Testis (tissue), 3 donors: Measurements from ENCODE around the gene PCSK6. TPM values are rescaled to one million over a fixed set of nuclear protein-coding genes. Genes with fewer than 3 reads are reported as not detected.

Experiments
- DNase-seq: peaks from one replicate; pipeline ENCODE4 v3.0.0-alpha.2; 2019
- H3K27ac ChIP-seq, 2 donors: fragments of 200-600 bp; sonication (generic); one replicate each; pipeline ENCODE4 v1.5.1; 2019
- H3K27me3 ChIP-seq: fragments of 200-600 bp; sonication (generic); one replicate; pipeline ENCODE4 v1.5.1; 2019
- H3K36me3 ChIP-seq: fragments of 200-600 bp; sonication (generic); one replicate; pipeline ENCODE4 v1.5.1; 2017; ENCODE audit warnings: low read depth; ENCODE audit errors: missing control alignments
- H3K4me1 ChIP-seq: fragments of 200-600 bp; sonication (generic); one replicate; pipeline ENCODE4 v1.5.1; 2019
- H3K4me3 ChIP-seq, 2 donors: fragments of 200-600 bp; sonication (generic); one replicate each; pipeline ENCODE4 v1.5.1; 2017 to 2019
- H3K9me3 ChIP-seq: fragments of 200-600 bp; sonication (generic); one replicate; pipeline ENCODE4 v1.5.1; 2017
- POLR2A ChIP-seq: fragments of 450-650 bp; IDR thresholded peaks from one replicate; pipeline ENCODE4 v1.6.1; 2017; ENCODE audit warnings: antibody characterized with exemption, mild to moderate bottlenecking, moderate library complexity
- WGBS, 2 donors: methylation state at CpG; one replicate each; pipeline ENCODE4 v1.1.5; 2018; 5-methylcytosine and 5-hydroxymethylcytosine counted together
- intact Hi-C: fragments of 100-400 bp; cut with DNase I; formaldehyde crosslinking; loops from one replicate; pipeline ENCODE4 v1.15.1; 2023; ENCODE audit warnings: low total_unique reads
- polyA plus RNA-seq: library from polyadenylated mRNA; stranded (reverse); fragments of 350-450 nt; fragmentation: Illumina TruSeq; extraction: RNeasy Lipid Tissue Mini Kit (QIAGEN cat#74804); gene quantifications from one replicate; pipeline ENCODE4 v1.2.3, GENCODE V29; 2014; ENCODE audit warnings: low read depth, low replicate concordance; ENCODE audit not compliant: insufficient read depth
- total RNA-seq, 2 donors: library from RNA; depleted of rRNA; stranded (reverse); fragments of >200 nt; gene quantifications; one replicate each; pipeline ENCODE4 v1.2.3, GENCODE V29; 2016
- TF ChIP-seq, protein P1 (sequence below), 3 experiments: fragments of 450-650 bp in 2 of 3; fragments of 200-600 bp in 1 of 3; sonication (generic) in 1 of 3; IDR thresholded peaks; one replicate each; pipeline ENCODE4 v1.5.1; 2016 to 2019; ENCODE audit warnings: antibody characterized with exemption in 3 of 3, mild to moderate bottlenecking in 2 of 3, moderate library complexity in 1 of 3

PCSK6 gene
- total and polyA plus RNA-seq, 3 donors from 2014 or later: 43.9 to 156 (median 95.4) TPM

DNA sequence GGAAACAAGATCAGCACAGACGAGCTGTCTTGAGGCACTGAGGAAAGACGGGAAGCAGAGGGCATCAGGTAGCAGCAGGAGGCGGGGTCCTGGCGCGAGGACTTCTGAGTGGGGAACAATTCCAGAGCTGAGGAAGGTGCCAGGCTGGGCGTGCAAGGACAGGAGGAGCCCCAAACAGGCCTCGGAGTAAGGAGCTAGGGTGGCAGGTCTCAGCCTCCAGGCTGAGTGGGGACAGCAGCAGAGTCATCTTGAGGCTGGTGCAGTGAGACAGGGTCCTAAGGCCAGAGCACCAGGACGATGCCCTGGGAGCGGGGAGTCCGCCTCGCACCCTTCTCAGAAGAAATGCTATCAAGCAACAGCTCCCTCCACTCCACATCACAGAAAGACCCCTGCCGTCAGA is 78.4 kb downstream of the PCSK6 start:
- H3K4me1 ChIP-seq: peaks cover 8% of the 10 kb centered on the region
- intact Hi-C loops: no loop called here
- no peaks in the 10 kb centered on the region for H3K36me3 ChIP-seq
- WGBS, 2 donors: 95% methylated on average over 11 to 12 of the region's 12 CpGs
- no peak overlapping the region for H3K27ac ChIP-seq
- TF ChIP-seq POLR2A: no peak
- TF ChIP-seq, protein P1, sequence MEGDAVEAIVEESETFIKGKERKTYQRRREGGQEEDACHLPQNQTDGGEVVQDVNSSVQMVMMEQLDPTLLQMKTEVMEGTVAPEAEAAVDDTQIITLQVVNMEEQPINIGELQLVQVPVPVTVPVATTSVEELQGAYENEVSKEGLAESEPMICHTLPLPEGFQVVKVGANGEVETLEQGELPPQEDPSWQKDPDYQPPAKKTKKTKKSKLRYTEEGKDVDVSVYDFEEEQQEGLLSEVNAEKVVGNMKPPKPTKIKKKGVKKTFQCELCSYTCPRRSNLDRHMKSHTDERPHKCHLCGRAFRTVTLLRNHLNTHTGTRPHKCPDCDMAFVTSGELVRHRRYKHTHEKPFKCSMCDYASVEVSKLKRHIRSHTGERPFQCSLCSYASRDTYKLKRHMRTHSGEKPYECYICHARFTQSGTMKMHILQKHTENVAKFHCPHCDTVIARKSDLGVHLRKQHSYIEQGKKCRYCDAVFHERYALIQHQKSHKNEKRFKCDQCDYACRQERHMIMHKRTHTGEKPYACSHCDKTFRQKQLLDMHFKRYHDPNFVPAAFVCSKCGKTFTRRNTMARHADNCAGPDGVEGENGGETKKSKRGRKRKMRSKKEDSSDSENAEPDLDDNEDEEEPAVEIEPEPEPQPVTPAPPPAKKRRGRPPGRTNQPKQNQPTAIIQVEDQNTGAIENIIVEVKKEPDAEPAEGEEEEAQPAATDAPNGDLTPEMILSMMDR (IDR thresholded peaks at IDR 0.05): no peak
- H3K27me3 ChIP-seq: no peaks in the 10 kb centered on the region
- H3K4me3 ChIP-seq: no peak overlapping the region
- no peak for DNase-seq
- no peaks in the 10 kb centered on the region for H3K9me3 ChIP-seq

DNA sequence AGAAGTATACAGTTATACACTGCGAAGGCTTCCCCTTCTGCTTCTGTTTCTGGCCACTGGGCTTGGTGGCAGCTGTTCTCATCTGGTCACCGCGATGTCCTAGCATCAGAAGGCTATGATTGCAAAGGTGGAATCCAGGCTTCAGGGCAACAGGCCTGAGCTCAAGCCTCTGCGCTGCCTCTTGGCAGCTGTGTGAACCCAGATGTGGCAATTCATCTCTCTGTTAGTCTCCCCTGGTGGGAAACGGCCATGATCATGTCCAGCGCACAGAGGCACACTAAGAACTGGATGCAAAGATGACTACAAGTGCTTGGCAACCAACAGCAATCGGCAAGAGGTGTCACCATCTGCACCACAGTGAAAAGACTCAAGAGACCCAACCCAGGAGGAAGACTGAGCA is 78.9 kb downstream of the PCSK6 start:
- DNase-seq: no peak
- intact Hi-C loops: no loop called here
- Histone ChIP-seq H3K27me3 (no peaks in the 10 kb centered on the region), H3K4me1 (peaks cover 13% of the 10 kb centered on the region), H3K36me3 (no peaks in the 10 kb centered on the region), H3K4me3 (no peak overlapping the region), H3K27ac (no peak overlapping the region), H3K9me3 (no peaks in the 10 kb centered on the region)
- WGBS, 2 donors: 92 to 94% methylated on average over 7 of the region's 7 CpGs
- no peak for TF ChIP-seq POLR2A
- TF ChIP-seq, protein P1 (IDR thresholded peaks at IDR 0.05): no peak

DNA sequence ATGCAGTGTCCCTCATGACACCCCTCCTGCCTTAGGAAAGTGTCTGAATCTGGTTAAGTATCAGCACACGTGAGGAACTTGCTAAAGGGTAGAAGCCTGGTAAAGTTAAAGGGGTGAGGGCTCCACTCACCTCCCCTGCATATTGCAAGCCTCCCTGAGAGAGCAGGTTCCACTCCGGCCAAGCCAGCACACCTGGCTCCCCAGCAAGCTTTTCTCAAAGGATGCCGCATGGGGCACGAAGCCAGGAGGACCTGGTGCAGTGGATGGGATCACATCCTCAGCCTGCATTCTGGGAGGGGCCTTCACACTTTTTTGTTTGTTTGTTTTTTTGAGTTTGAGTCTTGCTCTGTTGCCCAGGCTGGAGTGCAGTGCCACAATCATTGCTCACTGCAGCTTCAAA is 79.9 kb downstream of the PCSK6 start:
- WGBS, 2 donors: 88 to 99% methylated on average over 4 of the region's 4 CpGs
- H3K4me1 ChIP-seq: peaks cover 13% of the 10 kb centered on the region
- H3K36me3 ChIP-seq: no peaks in the 10 kb centered on the region
- no peaks in the 10 kb centered on the region for H3K27me3 ChIP-seq
- no peaks in the 10 kb centered on the region for H3K9me3 ChIP-seq
- TF ChIP-seq, protein P1 (IDR thresholded peaks at IDR 0.05): no peak
- TF ChIP-seq POLR2A: no peak
- H3K4me3 ChIP-seq: no peak overlapping the region
- intact Hi-C loops: no loop called here
- DNase-seq: no peak
- H3K27ac ChIP-seq: no peak overlapping the region

DNA sequence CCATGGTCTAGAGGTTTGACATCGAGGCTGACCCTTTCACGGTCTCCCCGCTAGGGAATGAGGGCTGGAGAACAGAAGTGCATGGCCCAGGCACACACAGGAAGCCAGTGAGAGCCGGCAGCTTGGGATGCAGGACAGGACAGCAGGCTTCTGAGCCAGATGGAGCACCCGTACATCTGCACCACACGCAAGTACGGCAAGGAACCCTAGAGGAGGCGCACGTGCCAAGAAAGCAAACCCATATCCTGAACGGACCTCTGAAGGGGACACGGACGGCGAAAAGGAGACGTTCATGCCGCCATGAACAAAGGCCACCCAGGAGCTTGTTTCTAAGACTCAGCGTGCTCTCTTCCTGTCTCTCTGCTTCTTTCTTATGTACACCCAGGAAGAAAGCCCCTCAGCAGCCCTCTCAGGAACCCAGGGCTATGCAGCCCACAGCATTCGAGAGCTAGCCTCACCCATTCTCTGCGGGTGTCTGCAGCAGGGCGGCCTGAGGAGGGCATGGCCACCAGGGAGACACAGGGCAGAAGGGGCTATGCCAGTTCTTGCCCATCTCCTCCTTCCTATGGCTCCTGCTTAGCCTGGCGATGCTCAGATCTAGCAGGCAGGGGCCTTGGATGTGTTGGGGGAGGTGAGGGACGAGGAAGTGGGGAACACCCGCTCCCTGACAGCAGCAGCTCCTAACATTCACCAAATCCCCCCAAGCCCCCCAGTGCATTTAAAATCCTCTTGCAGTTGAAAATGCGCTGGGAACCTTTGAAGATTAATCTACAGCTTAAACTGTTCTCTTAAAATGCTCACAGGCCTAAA is 81.3 kb downstream of the PCSK6 start:
- no peaks in the 10 kb centered on the region for H3K36me3 ChIP-seq
- no peaks in the 10 kb centered on the region for H3K27me3 ChIP-seq
- WGBS, 2 donors: 82 to 88% methylated on average over 18 to 23 of the region's 23 CpGs
- no peaks in the 10 kb centered on the region for H3K9me3 ChIP-seq
- DNase-seq: no peak
- no peak overlapping the region for H3K27ac ChIP-seq
- intact Hi-C loops: no loop called here
- TF ChIP-seq POLR2A: no peak
- TF ChIP-seq, protein P1 (IDR thresholded peaks at IDR 0.05): no peak
- no peak overlapping the region for H3K4me3 ChIP-seq
- H3K4me1 ChIP-seq: peaks cover 13% of the 10 kb centered on the region

DNA sequence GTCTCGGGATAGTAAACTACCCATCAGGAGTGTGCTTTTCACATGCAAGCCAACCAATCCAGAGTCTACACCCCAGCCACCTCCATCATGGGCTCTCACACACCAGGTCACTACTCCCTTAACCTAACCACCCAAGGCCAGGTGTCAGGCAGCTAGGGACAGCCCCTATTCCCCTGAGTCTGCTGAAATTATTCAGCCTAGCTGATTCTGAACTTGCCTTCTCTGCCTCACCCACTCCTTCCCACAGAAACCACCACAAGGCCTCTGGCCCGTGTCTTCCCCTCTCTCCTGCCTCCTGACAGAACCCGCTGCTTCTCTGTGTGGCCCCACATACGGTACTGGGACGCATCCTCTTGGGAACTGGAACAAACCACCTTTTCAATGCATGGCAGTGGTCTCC is 82.1 kb downstream of the PCSK6 start:
- Histone ChIP-seq H3K4me3 (no peak overlapping the region), H3K36me3 (no peaks in the 10 kb centered on the region), H3K27me3 (no peaks in the 10 kb centered on the region), H3K4me1 (peaks cover 13% of the 10 kb centered on the region), H3K9me3 (no peaks in the 10 kb centered on the region), H3K27ac (peak overlapping the region in 1 of 2 donors; percentile 30)
- WGBS, 2 donors: 87 to 93% methylated on average over 5 of the region's 5 CpGs
- intact Hi-C loops: no loop called here
- DNase-seq: no peak
- TF ChIP-seq, protein P1 (IDR thresholded peaks at IDR 0.05): no peak
- no peak for TF ChIP-seq POLR2A
